ENCODE results near the gene DDX42.
"Not testable (repeated sequence)": the region's sequence is repeated elsewhere in the genome, so short reads cannot be mapped to it uniquely, and the experiment has no call there.

DDX42 gene

DNA sequence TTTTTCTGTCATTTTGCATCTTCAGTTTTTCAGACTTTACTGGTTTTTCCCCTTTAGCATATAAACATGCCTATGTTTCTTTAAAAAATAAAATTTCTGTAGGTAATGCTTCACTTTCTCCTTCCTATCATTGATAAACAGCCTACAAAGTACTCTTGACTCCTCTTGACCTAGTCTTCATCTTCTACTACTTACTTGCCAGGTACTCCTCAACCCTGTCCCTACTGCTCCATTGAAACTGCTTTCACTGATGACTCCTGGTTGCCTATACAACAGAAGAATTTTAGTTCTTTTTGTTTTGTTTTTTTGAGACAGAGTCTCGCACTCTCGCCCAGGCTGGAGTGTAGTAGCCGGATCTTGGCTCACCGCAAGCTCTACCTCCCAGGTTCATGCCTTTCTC is 7.0 kb downstream of the DDX42 start:
- no peak for DNase-seq (ENCODE audit: low spot score)

DNA sequence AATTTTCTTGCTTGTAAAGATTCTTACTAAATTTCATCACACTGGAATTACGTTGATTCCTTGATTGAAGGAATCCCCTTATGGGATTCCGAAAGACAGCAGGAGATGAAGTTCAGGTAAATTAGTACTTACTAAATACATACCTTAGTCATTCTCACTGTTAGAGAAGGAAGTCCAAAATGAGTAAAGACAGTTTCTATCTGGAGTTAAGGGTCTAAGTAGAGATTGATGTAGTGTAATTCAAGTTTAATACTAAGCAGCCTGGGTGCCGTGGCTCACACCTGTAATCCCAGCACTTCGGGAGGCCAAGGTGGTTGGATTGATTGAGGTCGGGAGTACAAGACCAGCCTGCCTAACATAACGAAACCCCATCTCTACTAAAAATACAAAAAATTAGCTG is 9.6 kb downstream of the DDX42 start:
- no peak for DNase-seq (ENCODE audit: low spot score)

DNA sequence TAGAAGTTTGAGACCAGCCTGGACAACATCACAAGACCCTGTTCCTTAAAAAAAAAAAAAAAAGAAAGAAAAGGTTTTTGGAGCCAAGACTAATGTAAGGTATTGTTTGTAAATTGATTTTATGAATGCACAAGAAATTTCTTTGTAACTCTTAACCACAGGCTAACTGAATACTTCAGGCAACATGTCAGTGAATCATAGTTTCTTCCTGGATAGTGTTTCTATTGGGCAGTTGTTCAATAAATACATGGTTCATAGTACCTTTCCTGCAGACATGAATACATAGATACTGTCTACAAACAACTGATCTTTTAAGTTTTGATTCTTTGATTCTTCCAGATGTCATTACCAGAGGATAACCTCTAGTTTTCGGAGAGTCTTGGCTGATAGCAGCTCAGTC is 11.6 kb downstream of the DDX42 start:
- DNase-seq (ENCODE audit: low spot score) = no peak

DNA sequence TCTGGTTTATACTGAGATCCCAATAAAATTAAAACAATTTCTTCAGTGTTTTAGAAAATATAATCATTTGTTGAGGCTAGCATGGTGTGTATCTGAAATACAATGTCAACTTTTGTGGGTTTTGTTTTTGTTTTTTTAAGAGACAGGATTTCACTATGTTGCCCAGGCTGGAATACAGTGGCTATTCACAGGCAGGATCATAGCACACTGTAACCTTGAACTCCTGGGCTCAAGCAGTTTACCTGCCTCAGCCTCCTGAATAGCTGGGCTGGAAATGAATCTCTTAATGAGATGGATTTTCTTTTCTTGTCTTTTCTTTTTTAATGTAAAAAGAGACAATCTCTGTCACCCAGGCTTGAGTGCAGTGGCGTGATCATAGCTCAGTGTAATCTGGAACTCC is 12.1 kb downstream of the DDX42 start:
- no peak for DNase-seq (ENCODE audit: low spot score)

DNA sequence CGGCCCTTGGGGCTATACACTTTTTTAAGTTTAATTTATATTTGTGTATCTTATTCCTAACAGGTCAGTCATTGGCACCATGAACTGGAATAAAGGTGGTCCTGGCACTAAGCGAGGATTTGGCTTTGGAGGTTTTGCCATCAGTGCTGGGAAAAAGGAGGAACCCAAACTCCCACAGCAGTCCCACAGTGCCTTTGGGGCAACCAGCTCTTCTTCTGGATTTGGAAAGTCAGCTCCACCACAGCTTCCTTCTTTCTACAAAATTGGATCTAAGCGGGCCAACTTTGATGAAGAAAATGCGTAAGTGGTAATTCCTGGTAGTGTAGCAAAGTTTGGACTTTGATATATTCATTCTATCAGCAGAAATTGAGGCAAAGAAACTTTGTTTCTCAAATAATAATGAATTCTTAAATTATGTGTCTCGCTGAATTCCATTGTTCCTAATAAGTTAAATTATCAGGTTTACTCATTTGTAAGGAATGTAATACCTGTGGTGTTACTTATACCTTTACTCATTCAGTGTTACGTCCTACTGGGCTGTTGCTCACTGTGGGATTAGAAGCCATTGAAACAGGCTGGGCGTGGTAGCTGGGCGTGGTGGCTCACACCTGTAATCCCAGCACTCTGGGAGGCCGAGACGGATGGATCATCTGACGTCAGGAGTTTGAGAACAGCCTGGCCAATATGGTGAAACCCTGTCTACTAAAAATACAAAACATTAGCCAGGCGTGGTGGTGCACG is 13.2 kb downstream of the DDX42 start:
- no peak for DNase-seq (ENCODE audit: low spot score)

DNA sequence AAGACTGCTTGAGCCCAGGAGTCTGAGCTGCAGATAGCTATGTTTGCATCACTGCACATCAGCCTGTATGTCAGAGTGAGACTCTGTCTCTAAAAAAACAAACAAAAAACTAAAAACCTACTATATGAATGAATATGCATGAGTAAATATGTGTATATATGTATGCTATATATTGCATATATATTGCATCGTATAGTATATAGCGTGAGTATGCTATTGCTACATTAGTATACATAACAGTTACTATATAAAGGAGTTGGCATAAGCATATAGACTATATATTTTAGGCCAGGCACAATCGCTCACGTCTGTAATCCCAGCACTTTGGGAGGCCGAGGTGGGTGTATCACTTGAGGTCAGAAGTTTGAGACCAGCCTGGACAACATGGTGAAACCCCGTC is 16.1 kb downstream of the DDX42 start:
- DNase-seq (ENCODE audit: low spot score) = no peak

DNA sequence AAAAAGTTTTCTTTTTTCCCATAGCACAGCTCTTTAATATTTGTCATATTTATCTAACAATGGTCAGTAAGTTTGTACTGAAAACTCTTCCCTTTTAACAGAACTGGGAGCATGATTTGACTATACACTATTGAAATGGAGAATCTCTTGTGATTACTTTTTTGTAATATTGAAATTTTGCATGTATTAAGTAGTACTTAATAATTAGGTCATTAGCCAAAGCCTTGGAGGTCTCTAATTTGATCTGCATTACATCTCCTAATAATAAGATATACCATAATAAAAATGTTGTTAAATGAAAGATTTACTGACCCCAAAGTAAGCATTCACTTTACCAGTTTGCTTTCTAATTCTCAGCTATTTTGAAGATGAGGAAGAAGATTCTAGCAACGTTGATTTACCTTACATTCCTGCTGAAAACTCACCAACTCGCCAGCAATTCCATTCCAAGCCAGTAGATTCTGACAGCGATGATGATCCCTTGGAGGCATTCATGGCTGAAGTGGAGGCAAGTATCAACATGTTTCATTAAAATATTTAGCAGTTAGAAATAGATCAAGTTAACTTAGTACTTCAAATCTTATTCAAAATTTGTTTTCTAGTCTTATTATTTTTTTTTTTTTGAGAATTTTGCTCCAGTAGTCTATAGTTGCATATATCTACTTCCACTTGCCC is 18.2 kb downstream of the DDX42 start:
- DNase-seq (ENCODE audit: low spot score) = no peak

DNA sequence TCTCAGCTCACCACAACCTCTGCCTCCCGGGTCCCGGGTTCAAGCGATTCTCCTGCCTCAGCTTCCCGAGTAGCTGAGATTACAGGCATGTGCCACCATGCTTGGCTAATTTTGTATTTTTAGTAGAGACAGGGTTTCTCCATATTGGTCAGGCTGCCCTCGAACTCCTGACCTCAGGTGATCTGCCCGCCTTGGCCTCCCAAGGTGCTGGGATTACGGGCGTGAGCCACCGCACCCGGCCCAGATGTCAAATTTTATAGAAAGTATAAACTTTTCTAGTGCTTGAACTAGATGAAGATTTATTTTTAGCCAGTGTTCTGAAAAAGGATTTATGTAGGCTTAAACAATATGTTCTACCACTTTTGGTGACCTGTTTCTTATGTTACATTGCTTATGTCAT is 22.4 kb downstream of the DDX42 start:
- not testable (repeated sequence) for DNase-seq (ENCODE audit: low spot score)

DNA sequence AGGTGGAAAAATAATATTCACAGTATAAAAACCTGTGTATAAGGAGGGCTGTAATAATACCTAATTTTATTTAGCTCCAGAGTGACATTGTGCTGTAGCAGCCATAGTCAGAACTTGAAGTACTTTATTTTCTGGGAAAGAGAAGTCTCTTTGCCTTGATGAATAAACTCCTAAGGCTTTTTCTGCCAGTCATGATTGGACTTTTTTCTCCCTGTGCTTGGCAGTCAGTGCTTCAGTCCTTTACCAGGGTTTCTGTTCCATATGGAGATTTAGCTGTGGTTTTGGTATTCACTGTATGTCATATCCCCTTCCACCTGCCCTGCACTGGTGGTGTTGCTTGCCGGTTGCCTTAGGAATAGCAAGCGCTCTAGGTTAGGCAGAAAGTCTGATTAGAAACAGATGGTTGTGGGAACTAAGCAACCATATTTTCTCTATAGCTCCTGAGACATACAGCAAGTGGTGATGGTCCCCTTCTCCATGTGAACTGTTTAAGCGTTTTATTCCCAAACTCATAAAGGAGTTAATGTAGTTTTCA is 24.7 kb downstream of the DDX42 start:
- no peak for DNase-seq (ENCODE audit: low spot score)

DNA sequence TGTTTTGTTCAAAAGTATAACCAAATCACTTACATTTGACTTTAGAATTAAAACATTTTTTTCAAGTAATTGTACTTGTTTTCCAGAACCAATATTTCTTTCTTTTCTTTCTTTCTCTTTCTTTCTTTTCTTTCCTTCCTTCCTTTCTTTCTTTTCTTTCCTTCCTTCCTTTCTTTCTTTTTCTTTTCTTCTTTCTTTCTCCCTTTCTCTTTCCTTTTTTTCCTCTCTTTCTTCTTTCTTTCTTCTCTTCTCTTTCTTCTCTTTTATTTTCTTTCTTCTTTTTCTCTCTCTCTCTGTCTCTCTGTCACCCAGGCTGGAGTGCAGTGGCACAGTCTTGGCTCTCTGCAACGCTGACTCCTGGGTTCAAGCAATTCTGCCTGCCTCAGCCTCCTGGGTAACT is 26.8 kb downstream of the DDX42 start:
- DNase-seq (ENCODE audit: low spot score) = no peak

DNA sequence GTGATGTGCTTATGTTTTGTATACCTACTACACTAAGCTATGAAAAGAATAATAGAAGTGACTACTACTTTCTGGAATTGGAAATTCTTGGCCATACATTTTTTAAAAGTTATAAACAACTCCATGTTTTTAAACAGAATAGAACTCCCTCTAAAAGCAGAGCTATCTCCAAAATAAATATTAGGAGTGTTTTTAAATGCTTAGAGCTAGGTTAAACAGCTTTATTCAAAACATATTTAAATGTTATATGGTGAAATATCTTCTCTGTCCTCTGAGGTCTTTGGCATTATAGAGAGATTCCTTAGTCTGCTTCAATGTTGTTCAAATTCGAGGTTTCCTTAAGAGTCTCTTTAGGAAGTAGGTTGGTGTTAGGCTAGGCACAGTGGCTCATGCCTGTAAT is 30.4 kb downstream of the DDX42 start:
- DNase-seq (ENCODE audit: low spot score) = no peak

DNA sequence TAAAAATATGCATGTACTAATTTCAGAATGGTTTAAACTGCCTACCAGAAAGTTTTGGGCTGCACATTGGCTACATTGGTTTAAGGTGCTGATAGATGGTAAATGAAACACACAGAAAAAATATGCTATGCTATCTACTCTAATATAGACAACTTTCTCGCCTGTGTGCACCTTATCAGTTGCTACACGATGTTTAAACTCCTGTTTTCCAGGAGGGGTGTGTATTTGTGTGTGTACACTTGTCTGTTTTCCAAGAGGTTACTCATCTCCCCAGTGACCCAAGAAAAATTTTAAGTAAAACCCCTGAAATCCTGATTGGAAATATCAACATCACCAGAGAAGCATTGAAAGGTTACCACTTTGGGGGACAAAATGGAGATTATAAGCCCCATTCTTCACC is 31.6 kb downstream of the DDX42 start:
- DNase-seq (ENCODE audit: low spot score) = no peak

DNA sequence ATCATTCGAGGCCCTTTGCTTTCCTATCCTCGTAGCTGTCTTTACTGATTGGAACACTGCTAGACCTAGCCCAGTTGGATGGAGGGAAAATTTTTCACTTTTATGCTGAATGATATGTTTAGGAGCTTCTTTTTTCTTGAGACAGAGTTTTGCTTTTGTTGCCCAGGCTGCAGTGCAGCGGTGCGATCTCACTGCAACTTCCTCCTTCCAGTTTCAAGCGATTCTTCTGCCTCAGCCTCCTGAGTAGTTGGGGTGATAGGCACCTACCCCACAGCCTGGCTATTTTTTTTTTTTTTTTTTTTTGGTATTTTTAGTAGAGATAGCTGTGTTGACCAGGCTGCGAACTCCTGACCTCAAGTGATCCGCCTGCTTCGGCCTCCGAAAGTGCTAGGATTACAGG is 36.0 kb downstream of the DDX42 start:
- no peak for DNase-seq (ENCODE audit: low spot score)

DNA sequence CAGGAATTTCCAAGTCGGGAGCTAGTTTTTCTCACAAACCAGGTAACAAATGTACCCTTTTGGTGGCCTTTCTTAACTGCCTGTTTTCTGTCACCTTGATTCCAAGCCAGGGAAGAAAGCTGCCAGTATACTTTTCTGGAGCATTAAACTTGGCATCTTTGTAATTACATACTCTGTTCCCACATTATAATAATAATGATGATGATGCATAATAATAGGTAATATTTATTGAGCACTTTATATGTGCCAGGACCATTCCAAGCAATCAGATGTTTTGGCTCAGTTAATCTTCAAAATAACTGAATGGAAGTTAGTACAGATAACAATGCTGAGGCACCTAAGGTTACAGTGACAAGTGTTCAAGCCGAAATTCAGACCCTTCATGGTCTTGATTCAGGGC is 42.2 kb downstream of the DDX42 start:
- DNase-seq (ENCODE audit: low spot score) = no peak

DNA sequence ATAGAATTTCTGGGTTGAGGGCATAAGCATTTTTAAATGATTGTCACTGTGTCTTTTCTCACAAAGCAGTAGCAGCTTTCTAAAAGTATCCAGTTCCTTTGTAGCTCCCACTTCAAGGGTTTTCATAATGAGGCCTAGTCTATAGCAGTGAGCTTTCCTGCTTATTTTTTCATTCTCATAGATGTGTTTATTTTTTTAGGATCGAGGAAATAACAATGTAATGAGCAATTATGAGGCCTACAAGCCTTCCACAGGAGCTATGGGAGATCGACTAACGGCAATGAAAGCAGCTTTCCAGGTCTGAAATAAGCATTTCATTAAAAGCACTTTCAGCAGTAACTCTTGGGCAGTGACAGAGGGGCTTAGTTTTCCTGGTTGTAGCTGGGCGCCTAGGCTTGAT is 42.7 kb downstream of the DDX42 start:
- DNase-seq (ENCODE audit: low spot score) = no peak

DNA sequence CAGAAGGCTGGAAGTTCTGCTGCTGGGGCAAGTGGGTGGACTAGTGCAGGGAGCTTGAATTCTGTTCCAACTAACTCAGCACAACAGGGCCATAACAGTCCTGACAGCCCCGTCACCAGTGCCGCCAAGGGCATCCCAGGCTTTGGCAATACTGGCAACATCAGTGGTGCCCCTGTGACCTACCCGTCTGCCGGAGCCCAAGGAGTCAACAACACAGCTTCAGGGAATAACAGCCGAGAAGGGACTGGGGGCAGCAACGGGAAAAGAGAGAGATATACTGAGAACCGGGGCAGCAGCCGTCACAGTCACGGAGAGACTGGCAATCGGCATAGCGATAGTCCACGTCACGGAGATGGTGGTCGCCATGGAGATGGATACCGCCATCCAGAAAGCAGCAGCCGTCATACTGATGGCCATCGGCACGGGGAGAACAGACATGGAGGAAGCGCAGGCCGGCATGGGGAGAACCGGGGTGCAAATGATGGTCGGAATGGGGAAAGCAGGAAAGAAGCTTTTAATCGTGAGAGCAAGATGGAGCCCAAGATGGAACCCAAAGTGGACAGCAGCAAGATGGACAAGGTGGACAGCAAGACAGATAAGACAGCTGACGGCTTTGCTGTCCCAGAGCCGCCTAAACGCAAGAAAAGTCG is 43.9 kb downstream of the DDX42 start:
- no peak for DNase-seq (ENCODE audit: low spot score)

DNA sequence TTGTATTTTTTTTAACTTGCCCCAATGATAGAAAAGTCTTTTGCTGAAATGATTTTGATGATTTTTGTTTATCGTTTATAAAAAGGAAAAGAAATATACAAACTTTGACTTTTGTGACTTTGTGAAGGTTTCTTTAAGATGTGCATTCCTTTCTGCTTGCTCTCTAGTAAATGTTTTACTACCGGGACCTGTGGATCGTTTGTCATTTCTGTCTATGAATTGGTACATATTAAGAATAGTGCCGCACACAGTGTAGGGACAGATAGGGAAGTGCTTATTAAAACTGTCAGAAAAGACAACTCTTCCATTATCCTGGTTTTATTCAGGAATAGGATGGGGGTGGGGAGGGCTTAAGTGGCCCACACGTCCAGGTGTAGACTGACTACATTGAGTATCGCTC is 45.2 kb downstream of the DDX42 start:
- no peak for DNase-seq (ENCODE audit: low spot score)

DNA sequence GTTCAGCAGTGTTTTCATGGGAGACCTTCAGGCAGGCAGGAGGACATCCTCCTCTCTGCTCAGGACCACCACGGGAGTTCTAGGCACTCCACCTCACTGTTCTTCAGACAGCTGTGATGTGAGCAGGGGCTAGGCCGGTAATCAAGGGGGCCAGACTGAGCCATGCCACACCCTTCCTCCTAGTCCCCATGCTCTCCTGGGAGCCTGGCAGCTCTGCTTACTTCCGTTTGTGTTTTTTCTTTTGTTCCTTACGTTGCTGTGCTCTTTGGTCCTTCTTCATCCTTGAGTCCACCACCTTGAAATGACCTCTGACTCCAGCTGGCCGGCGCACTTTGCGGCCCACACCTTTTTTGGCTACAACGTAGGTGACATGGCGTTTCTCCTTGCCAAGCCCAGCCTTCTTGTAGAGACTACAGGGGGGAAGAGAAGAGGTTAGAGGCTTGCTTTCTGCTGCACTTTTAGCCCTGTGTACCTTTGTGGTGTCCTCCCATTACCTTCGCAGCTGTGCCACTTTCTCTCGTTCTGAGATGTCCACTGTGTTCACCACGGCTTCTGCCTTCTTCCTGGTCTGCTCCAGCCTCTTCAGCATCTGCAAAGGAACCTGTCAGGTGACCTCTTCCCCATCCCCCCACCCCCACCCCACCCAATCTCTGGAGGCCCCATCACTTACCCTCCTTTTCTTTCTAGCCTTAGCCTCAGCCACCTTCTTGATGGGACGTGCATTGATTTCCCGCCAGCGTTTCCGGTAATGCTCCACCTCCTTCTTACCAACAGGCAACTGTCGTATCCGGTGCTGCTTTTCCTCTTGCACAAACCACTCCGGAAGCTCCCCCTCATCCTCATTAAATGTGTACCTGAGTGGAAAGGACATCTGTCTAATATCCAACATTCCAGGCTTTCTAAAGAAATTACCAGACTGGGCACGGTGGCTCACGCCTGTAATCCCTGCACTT is 45.9 kb downstream of the DDX42 start:
- no peak for DNase-seq (ENCODE audit: low spot score)

DNA sequence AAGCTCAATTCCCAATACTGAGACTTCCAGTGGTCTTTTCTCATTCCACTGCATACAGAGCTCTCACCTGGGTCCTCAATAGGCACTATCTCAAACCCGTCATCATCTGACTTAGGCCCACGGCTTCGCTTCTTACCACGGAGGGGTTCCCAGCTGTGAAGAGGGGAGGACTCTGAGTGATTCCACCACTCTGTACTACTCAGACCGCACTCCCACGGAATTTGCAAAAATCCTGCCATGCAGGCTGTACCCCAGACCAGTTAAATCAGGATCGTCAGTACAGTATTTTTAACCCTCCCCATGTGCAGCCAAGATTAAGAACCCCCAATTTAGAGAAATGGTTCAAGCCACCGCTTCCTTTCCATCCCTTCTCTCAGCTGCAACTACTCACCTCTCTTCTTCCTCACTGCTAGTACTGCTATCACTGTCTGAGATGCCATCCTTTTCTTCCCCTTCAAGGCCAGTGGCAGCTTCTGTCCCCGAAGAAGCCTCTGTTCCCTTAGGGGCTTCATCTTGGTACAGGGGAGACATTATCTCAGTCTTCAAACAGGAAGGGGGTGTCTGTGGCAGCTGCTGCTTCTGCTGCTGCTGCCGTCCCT is 47.1 kb downstream of the DDX42 start:
- no peak for DNase-seq (ENCODE audit: low spot score)

DNA sequence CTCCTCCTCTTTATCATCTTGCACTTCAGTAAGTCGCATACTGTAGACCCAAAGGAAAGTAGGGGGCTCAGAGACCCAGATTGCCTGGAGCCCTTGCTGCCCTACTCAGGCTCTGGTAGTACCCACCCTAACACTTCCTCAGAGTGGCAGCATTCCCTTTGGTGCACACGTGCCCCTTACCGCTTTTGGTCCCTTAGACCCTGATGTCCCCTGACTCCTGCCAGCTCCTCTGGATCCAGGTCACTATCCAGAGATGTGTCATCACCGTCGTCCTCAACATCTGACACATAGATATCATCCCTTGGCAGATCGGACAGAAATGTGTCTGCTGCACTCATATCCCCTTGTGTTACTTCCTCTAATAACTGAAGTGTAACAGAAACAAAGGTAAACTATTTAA is 47.8 kb downstream of the DDX42 start:
- no peak for DNase-seq (ENCODE audit: low spot score)

DNA sequence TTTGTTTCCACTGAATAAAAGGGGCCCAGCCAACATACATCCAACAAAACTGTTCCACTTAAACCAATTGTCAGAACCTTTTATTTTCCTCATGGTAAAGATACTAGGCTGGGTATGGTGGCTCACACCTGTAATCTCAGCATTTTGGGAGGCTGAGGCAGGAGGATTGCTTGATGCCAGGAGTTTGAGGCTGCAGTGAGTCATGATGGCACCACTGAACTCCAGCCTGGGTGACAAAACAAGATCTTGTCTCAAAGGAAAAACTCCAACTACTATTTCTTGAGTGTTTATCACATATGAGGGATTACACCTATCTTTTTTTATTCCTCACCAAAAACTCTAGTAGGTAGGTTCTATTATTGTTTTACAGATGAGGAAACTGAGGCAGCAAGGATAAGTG is 48.6 kb downstream of the DDX42 start:
- DNase-seq (ENCODE audit: low spot score) = no peak

Data from HuH-7.5 (cell line).